Astrocyte (in vitro differentiated cells and primary cell): ENCODE measurements around the gene TAAR9.

Source experiments
- EZH2 ChIP-seq: IDR thresholded peaks from 2 replicates; pipeline ENCODE4 v1.6.1; 2012; ENCODE audit warnings: mild to moderate bottlenecking, low read length, inconsistent platforms; ENCODE audit not compliant: insufficient read depth
- TF ChIP-seq, protein P1 (sequence below): IDR thresholded peaks from 2 replicates; pipeline ENCODE4 v1.5.1; 2011; ENCODE audit warnings: low read depth, mild to moderate bottlenecking, inconsistent platforms, low read length, moderate library complexity; ENCODE audit not compliant: insufficient read depth

DNA sequence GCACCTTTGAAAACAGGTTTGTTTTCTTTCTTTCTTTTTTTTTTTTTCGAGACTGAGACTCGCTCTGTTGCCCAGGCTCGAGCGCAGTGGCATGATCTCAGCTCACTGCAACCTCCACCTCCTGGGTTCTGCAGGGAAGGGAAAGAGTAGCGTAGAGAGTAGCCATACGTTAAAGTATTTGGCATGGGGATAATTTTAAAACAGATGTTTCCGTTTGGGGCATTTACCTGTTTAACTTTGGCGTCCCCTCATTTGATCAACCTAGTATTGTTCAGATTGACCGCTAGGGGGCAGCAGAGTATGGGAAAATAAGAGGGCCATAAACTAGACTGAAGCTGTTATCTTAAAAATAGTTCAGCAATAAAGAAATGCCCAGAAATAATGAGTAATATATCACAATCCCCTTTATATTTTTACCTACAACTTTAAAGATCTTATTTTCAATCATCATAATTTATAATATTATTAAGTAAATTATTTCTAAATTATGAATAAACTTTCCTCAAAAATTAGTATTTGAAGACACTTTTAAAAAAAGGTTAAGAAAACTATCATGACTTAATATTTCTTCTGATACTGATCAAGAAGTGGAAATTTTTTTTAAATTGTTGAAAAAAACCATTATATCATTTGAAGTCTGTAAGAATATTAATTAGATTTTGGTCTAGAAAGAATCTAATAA, 7.6 kb upstream of the TAAR9 start:
- TF ChIP-seq EZH2: no peak
- TF ChIP-seq, protein P1, sequence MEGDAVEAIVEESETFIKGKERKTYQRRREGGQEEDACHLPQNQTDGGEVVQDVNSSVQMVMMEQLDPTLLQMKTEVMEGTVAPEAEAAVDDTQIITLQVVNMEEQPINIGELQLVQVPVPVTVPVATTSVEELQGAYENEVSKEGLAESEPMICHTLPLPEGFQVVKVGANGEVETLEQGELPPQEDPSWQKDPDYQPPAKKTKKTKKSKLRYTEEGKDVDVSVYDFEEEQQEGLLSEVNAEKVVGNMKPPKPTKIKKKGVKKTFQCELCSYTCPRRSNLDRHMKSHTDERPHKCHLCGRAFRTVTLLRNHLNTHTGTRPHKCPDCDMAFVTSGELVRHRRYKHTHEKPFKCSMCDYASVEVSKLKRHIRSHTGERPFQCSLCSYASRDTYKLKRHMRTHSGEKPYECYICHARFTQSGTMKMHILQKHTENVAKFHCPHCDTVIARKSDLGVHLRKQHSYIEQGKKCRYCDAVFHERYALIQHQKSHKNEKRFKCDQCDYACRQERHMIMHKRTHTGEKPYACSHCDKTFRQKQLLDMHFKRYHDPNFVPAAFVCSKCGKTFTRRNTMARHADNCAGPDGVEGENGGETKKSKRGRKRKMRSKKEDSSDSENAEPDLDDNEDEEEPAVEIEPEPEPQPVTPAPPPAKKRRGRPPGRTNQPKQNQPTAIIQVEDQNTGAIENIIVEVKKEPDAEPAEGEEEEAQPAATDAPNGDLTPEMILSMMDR: peak; percentile 78
